Dedifferentiated amniotic fluid mesenchymal stem cell (primary cell): ENCODE measurements around the gene ECHDC1.
A peak's percentile ranks its signal among the peaks of the same experiment; 100 is the strongest.

Experiments
- DNase-seq: peaks from one replicate; pipeline ENCODE4 v3.0.0-alpha.2; 2016; ENCODE audit errors: extremely low spot score

Gene ECHDC1

DNA sequence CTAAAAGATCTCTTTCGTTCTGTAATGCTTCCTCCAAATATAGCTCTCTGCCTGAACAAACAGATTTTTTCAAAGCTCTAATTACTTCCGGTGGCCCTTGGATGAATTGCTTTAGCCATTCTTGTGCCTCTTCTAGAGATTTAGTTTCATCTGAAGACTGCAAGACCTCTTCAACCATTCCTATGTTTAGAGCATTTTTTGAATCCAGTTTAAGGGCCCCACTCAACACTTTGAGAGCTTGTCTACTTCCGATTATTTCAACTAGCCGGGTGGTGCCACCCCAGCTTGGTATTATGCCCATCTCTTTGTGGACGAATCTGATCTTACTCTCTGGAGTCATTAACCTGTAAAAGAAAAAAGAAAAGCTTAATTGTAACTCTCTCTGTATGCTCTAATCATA, 53.5 kb downstream of the ECHDC1 start:
- DNase-seq, result no peak

DNA sequence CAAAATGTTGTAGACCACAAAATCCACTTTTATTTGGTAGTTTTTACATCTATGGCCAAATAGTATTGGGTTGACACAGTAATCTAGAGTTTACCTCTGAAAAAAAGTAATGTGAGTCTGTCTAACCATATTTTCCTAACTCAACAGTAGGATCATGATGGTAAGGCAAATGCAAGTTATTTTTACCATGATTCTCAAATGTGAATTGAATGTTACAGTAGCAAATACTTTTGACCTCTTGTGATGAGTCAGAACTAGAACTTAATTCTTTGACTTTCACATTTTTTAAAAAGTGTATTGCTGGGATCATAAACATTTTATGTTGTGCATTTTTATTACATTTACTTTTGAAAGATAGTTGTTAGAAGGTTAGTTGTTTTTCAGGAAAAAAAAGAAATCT, 54.7 kb downstream of the ECHDC1 start:
- DNase-seq, result no peak

DNA sequence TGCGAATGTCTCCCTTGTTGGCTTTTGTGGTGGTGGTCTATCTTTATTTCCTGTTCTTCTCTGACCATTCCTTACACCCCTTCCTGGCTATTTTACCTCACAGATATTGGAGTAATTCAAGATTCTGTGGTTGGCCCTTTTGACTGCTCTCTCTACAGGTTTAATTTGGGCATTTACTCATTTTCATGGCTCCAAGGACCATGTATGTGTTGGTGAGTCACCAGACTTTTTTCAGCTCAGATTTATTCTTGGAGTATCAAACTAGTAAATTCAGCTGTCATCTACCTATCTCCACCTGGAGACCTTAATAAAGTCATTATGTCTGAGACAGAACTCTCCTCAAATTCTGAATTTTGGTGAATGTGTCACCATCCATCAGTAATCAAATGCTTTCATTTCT, 61.2 kb downstream of the ECHDC1 start:
- no peak for DNase-seq

DNA sequence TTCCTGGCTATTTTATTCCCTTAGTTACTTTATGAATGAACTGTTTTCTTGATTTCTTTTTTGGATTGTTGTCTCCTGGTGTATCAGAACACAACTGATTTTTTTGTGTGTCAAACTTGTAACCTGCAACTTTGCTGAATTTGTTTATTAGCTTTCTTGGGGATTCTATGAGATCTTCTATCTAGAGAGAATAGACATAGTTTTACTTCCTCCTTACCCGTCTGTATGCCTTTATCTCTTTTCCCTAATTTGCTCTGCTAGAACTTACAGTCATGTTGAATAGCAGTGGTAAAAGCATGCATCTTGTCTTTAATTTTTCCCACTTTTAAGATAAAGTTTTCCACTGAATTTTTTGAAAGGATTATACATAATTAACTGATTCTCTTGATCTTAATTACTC, 63.6 kb downstream of the ECHDC1 start:
- no peak for DNase-seq

- DNase-seq, result no peak
These were observed 65.2 kb downstream of the ECHDC1 start for GRCh38 chr6:127277878-127278843.

- DNase-seq, result no peak
These were observed 67.1 kb downstream of the ECHDC1 start for GRCh38 chr6:127276331-127276730.

GRCh38 chr6:127273499-127273898, 69.9 kb downstream of the ECHDC1 start:
- DNase-seq, result no peak

DNA sequence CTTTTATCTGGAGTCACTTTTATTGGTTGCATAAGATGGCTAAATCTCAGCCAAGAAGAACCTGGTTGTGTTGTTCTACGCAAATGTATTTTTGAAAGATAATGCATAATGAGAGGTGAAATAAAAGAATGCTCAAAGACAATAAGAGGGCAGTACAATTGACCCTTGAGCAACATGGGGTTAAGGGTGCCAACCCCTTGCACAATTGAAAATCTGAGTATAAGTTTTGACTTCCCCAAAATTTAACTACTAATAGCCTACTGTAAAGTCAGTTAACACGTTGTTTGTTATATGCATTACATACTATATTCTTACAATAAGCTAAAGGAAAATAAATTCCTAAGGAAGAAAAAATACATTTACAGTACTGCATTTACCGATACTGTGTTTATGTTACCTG, 70.8 kb downstream of the ECHDC1 start:
- DNase-seq, result no peak

DNA sequence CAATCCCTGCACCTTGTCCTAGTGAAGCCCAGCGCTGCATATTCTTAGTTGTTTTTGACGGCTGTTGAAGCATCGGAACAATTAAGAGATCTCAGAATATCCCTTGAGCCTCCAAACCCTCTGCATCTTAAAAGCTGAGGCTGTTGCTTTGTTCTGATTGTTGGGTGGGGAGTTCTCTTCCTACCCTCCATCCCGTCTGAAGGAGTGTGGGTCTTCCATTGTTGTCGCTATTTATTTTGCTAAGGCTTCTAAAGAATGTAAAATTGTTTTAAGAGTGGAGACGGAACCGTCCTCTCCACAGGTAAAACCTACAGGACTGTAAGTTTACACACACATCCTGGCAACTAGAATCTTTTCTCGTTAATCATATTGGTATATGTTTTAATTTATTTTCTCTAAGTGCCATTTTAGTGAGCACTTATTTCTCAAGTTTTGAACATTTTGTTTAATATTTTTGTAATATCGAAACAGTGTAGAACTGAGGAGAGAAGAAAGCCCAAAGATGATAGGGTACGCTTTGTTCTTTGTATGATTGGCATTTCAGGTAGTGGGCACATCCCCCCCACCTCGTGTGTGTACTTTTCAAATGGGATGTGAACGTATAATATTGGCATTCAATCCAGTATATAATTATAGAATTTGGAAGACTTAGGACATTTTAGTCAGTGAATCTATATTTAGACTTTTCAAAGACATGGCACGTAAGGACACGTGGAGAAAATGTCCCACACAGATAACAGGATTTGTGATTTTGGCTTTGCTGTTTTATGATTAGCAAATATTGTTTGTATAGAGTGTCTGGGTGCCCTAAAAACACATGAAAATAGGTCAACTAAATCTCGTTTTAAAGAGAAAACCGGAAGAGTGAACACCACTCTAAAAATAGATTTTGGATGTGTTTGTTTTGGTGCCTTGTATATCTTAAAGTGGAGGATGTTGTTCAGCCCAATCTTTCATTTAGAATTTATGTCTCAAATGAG, 75.5 kb downstream of the ECHDC1 start:
- DNase-seq, result no peak

- peak; percentile 17 for DNase-seq
These were observed 76.3 kb downstream of the ECHDC1 start for GRCh38 chr6:127266892-127267645.

DNA sequence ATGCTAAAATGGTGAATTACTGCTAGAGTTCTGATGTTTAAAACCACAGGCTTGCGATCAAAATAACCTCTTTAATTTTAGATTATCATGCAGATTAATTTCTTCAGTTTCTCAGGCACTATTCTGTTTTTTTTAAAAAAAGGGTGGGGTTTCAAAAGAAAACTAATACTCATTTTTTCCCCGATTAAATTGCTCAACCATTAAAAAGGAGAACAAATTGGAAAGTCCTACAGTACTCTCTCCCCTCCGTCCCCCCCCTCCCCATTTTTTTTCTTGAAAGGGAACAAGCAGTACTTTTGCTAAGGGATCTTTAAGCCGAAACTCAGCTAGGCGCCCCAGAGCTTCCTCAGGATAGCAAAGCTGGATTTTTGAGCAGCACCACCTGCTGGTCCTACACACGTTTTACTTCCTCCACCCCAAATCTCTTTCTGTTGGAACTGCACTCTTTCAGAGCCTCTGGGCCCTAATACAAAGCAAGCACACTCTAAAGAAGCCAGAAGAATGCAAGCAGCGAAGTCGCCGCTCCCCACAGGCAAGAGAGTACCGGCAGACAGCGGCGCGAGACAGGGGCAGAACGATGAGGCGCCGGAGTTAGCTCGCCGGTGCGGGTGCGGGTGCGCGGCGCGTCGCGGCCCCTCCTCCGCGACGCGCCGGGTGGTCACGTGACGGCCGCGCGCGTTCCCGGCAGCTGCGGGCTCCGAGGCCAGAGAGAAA, 77.1 kb downstream of the ECHDC1 start, which contains the start of gene RNF146:
Gene RNF146 (plus strand): TSS at position 687 of the 714 bp plus-strand sequence. CDS start 13,475 bp downstream, outside the sequence.
- DNase-seq, result peak; percentile 91

DNA sequence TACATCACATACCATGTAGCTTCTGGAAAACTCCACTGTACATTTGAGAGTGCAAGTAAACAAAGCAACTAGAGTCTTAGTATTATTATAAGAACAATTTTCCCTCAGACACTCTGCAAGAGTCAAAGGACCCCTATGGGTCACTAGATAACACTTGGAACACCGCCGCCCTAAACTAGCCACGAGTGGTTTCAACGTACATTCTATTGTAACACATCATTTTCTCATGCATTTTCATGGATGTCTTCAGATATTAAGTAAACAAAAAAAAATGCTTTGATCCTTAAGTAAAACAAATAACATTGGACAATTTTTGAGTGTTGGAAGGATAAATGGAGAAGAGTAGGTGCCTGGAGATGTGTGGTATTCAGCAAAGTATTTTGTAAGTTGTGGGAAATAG, 79.9 kb downstream of the ECHDC1 start:
- DNase-seq, result no peak

- no peak for DNase-seq
These were observed 80.5 kb downstream of the ECHDC1 start for GRCh38 chr6:127262896-127263295.

- no peak for DNase-seq
These were observed 88.1 kb downstream of the ECHDC1 start for GRCh38 chr6:127255286-127255685.

DNA sequence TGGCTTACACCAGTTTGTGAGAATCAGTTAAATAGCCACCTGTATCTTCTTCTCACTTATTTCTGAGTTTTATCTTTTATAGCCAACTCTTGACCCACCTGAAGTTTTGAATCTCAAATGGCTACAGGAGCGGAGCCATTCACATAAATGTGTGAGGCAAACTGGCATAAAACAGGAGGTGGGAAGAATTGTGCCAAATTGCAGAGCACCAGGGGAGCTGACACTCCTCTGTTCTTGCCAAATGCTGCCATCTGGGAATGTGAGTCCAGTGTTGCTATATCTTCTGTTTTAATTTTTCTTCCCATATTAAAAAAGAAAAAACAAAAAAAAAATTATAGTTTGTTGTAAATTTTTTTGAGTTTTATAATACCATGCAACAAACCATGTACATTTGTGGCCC, 93.8 kb downstream of the ECHDC1 start:
- DNase-seq, result no peak

DNA sequence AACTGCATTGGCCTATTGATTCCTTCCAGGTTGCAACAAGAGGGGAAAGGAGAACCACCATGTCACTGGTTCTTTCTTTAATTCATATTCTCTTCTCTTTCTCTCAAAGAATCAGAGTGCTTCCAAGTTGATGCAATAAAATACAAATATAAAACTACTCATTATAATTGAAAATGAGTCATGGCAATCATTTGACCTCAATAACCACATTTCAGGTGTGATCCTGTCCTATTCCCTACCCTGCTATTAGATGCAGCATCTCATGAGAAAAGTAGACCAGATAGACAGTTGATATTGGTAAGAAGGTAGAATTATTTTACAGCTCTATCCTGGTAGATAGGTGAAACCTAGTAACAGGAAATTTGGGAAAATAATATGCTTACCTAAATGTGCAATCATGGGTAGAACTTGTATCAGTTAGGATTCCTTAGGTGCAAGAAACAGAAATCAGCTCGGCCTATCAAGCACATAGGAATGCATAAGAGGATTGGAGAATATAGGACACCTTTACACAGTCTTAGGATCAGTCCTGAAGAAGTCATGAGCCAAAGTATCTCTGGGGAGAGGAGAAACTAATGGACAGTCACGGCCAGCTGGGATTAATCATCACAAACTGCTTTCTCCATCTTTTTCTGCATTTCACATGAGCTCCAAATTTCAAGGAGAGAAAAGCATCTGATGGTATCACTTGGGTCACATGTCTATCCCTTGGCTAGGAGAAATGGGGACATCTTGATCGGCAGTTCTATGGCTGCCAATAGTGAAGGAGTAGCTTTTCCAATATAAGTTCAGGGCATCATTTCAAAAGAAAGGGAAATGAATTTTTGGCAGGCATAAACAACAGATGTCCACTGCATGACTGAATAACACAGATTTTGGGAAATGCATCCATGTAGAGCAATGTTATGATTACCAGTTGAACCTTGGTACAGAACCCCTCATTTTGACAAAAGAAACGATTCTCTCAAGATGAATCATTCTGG, 96.0 kb downstream of the ECHDC1 start:
- no peak for DNase-seq

- no peak for DNase-seq
These were observed 99.9 kb downstream of the ECHDC1 start for GRCh38 chr6:127243501-127243900.
